Measurements from ENCODE around the gene NRP2.

NRP2 gene

GRCh38 chr2:205682239-205682970 lies at the start of gene NRP2:
Gene NRP2 (plus strand): TSS chr2:205682501. CDS start chr2:205683291, 790 bp downstream.
- DNase-seq (ENCODE audit: low spot score) = no peak

- no peak for DNase-seq (ENCODE audit: low spot score)
Observed at GRCh38 chr2:205633994-205634393, 48.3 kb upstream of the NRP2 start.

- no peak for DNase-seq (ENCODE audit: low spot score)
Observed at GRCh38 chr2:205636549-205637319, 45.6 kb upstream of the NRP2 start.

- DNase-seq (ENCODE audit: low spot score) = no peak
Observed at GRCh38 chr2:205637320-205637602, 45.0 kb upstream of the NRP2 start.

- no peak for DNase-seq (ENCODE audit: low spot score)
Observed at GRCh38 chr2:205637779-205638503, 44.4 kb upstream of the NRP2 start.

- DNase-seq (ENCODE audit: low spot score) = no peak
Observed at GRCh38 chr2:205640716-205641115, 41.6 kb upstream of the NRP2 start.

- no peak for DNase-seq (ENCODE audit: low spot score)
Observed at GRCh38 chr2:205642599-205643356, 39.5 kb upstream of the NRP2 start.

GRCh38 chr2:205643391-205643885 lies 38.9 kb upstream of the NRP2 start:
- no peak for DNase-seq (ENCODE audit: low spot score)

- DNase-seq (ENCODE audit: low spot score) = no peak
Observed at GRCh38 chr2:205644018-205644417, 38.3 kb upstream of the NRP2 start.

- no peak for DNase-seq (ENCODE audit: low spot score)
Observed at GRCh38 chr2:205646680-205647079, 35.6 kb upstream of the NRP2 start.

GRCh38 chr2:205650450-205650849 lies 31.9 kb upstream of the NRP2 start:
- DNase-seq (ENCODE audit: low spot score) = peak; percentile 77

GRCh38 chr2:205650931-205651330 lies 31.4 kb upstream of the NRP2 start:
- DNase-seq (ENCODE audit: low spot score) = no peak

- no peak for DNase-seq (ENCODE audit: low spot score)
Observed at GRCh38 chr2:205651719-205652118, 30.6 kb upstream of the NRP2 start.

GRCh38 chr2:205654878-205655605 lies 27.3 kb upstream of the NRP2 start:
- DNase-seq (ENCODE audit: low spot score) = peak; percentile 53

GRCh38 chr2:205655779-205656456 lies 26.4 kb upstream of the NRP2 start:
- DNase-seq (ENCODE audit: low spot score) = no peak

GRCh38 chr2:205656461-205656860 lies 25.8 kb upstream of the NRP2 start:
- no peak for DNase-seq (ENCODE audit: low spot score)

GRCh38 chr2:205656941-205657340 lies 25.4 kb upstream of the NRP2 start:
- no peak for DNase-seq (ENCODE audit: low spot score)

GRCh38 chr2:205657579-205657978 lies 24.7 kb upstream of the NRP2 start:
- no peak for DNase-seq (ENCODE audit: low spot score)

GRCh38 chr2:205658068-205658467 lies 24.2 kb upstream of the NRP2 start:
- no peak for DNase-seq (ENCODE audit: low spot score)

- no peak for DNase-seq (ENCODE audit: low spot score)
Observed at GRCh38 chr2:205658572-205658971, 23.7 kb upstream of the NRP2 start.

- no peak for DNase-seq (ENCODE audit: low spot score)
Observed at GRCh38 chr2:205659922-205660321, 22.4 kb upstream of the NRP2 start.
